ENCODE results near the gene CLASP2.

Gene CLASP2

DNA sequence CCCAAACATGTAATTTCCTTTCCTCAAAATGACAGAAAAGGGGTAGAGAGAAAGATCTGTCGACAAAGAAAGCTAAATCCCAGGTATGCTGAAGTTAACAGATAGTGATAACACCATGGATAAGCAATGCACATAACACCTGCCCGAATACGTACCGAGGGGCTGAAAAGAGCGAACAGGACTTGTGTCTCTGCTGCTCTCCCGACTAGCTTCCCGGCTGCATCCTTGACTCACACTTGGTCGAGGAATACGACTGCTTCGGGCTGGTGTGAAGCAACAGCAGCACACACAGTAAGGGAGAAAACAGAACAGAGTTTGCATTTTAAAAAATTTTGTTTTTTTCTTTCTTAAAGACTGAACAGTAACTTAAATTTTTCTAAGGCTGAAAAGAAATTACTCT lies 136.4 kb downstream of the CLASP2 start:
- Histone ChIP-seq H3K4me1 (ENCODE audit: low read length) (no peaks in the 10 kb centered on the region), H3K36me3 (replicated peaks; ENCODE audit: insufficient read depth, low read length) (no peaks in the 10 kb centered on the region; the same call in 1 of the 2 replicates), H3F3A (ENCODE audit: insufficient read depth, low read length) (no peaks in the 10 kb centered on the region), H2AFZ (ENCODE audit: low read length) (no peak overlapping the region), H3K27me3 (replicated peaks; ENCODE audit: insufficient read depth, low read length) (no peaks in the 10 kb centered on the region), H3K27ac (ENCODE audit: low read length) (no peak overlapping the region), H3K9ac (ENCODE audit: low read length) (no peak overlapping the region), H3K4me2 (ENCODE audit: low read depth, low read length) (no peak overlapping the region), H4K20me1 (ENCODE audit: insufficient read depth, low read length) (no peaks in the 10 kb centered on the region), H3K4me3 (ENCODE audit: low read length) (no peak overlapping the region), H3K9me2 (replicated peaks; ENCODE audit: insufficient read depth, low read length) (no peaks in the 10 kb centered on the region), H3K79me2 (ENCODE audit: low read length) (no peaks in the 10 kb centered on the region), H3K9me3 (replicated peaks; ENCODE audit: insufficient read depth, low read length) (no peaks in the 10 kb centered on the region)
- no peak for DNase-seq
- no peak for TF ChIP-seq EZH2 (optimal IDR thresholded peaks at IDR 0.05; ENCODE audit: low read depth, low read length)
- TF ChIP-seq, protein P1, sequence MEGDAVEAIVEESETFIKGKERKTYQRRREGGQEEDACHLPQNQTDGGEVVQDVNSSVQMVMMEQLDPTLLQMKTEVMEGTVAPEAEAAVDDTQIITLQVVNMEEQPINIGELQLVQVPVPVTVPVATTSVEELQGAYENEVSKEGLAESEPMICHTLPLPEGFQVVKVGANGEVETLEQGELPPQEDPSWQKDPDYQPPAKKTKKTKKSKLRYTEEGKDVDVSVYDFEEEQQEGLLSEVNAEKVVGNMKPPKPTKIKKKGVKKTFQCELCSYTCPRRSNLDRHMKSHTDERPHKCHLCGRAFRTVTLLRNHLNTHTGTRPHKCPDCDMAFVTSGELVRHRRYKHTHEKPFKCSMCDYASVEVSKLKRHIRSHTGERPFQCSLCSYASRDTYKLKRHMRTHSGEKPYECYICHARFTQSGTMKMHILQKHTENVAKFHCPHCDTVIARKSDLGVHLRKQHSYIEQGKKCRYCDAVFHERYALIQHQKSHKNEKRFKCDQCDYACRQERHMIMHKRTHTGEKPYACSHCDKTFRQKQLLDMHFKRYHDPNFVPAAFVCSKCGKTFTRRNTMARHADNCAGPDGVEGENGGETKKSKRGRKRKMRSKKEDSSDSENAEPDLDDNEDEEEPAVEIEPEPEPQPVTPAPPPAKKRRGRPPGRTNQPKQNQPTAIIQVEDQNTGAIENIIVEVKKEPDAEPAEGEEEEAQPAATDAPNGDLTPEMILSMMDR (IDR thresholded peaks at IDR 0.05; ENCODE audit: low read length), result no peak
- no peak for TF ChIP-seq EZH2phosphoT487 (IDR thresholded peaks at IDR 0.05; ENCODE audit: low read length)

DNA sequence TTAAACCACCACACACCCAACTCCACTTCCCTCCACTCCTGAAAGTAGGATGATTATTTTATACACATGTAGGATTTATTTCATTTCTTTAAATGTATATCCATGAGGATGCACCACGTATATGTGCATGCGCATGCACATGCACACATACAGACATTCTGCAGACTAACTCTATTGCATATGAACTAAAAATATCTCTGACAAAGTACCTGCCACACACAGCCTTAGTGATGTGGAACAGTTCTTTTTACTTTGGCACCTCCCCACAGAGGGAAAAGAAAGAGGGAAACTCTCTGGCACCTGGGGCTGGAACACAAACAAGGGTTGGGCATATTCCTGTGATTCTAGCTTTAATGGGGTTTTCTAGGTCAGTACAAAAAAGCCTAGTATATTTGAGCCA lies 138.2 kb downstream of the CLASP2 start:
- Histone ChIP-seq H4K20me1 (ENCODE audit: insufficient read depth, low read length) (no peaks in the 10 kb centered on the region), H3K36me3 (replicated peaks; ENCODE audit: insufficient read depth, low read length) (no peaks in the 10 kb centered on the region; the same call in 1 of the 2 replicates), H3K79me2 (ENCODE audit: low read length) (no peaks in the 10 kb centered on the region), H3K27ac (ENCODE audit: low read length) (no peak overlapping the region), H3F3A (ENCODE audit: insufficient read depth, low read length) (no peaks in the 10 kb centered on the region), H3K4me1 (ENCODE audit: low read length) (no peaks in the 10 kb centered on the region), H3K4me2 (ENCODE audit: low read depth, low read length) (no peak overlapping the region), H3K27me3 (replicated peaks; ENCODE audit: insufficient read depth, low read length) (no peaks in the 10 kb centered on the region), H2AFZ (ENCODE audit: low read length) (no peak overlapping the region), H3K9ac (ENCODE audit: low read length) (no peak overlapping the region), H3K9me2 (replicated peaks; ENCODE audit: insufficient read depth, low read length) (no peaks in the 10 kb centered on the region), H3K9me3 (replicated peaks; ENCODE audit: insufficient read depth, low read length) (no peaks in the 10 kb centered on the region), H3K4me3 (ENCODE audit: low read length) (no peak overlapping the region)
- no peak for DNase-seq
- TF ChIP-seq EZH2 (optimal IDR thresholded peaks at IDR 0.05; ENCODE audit: low read depth, low read length) (no peak), EZH2phosphoT487 (IDR thresholded peaks at IDR 0.05; ENCODE audit: low read length) (no peak)
- TF ChIP-seq, protein P1 (IDR thresholded peaks at IDR 0.05; ENCODE audit: low read length), result no peak

DNA sequence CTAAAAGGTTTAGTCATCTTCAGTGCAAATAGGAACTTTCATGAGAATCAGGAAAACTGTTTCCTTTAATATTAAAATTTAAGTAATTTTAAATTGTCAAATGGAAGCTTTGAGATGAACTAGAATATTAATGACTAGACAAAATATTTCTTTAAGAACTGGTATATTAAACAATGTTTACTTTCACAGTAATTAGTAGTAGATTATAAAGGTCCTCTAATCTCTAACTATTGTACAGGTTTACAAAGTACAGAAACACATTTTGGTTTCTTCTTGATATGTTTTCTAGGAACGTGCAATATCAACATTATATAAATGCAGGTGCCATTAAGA lies 138.9 kb downstream of the CLASP2 start:
- H3K9me3 ChIP-seq (replicated peaks; ENCODE audit: insufficient read depth, low read length), result no peaks in the 10 kb centered on the region
- no peak overlapping the region for H2AFZ ChIP-seq (ENCODE audit: low read length)
- no peaks in the 10 kb centered on the region for H3K79me2 ChIP-seq (ENCODE audit: low read length)
- no peak overlapping the region for H3K27ac ChIP-seq (ENCODE audit: low read length)
- no peak for DNase-seq
- TF ChIP-seq, protein P1 (IDR thresholded peaks at IDR 0.05; ENCODE audit: low read length), result no peak
- TF ChIP-seq EZH2 (optimal IDR thresholded peaks at IDR 0.05; ENCODE audit: low read depth, low read length) (no peak), EZH2phosphoT487 (IDR thresholded peaks at IDR 0.05; ENCODE audit: low read length) (no peak)
- no peaks in the 10 kb centered on the region for H3F3A ChIP-seq (ENCODE audit: insufficient read depth, low read length)
- no peaks in the 10 kb centered on the region for H3K4me1 ChIP-seq (ENCODE audit: low read length)
- H3K9me2 ChIP-seq (replicated peaks; ENCODE audit: insufficient read depth, low read length), result no peaks in the 10 kb centered on the region
- no peak overlapping the region for H3K4me2 ChIP-seq (ENCODE audit: low read depth, low read length)
- H3K4me3 ChIP-seq (ENCODE audit: low read length), result no peak overlapping the region
- no peak overlapping the region for H3K9ac ChIP-seq (ENCODE audit: low read length)
- no peaks in the 10 kb centered on the region for H3K27me3 ChIP-seq (replicated peaks; ENCODE audit: insufficient read depth, low read length)
- H3K36me3 ChIP-seq (replicated peaks; ENCODE audit: insufficient read depth, low read length), result no peaks in the 10 kb centered on the region; the same call in 1 of the 2 replicates
- H4K20me1 ChIP-seq (ENCODE audit: insufficient read depth, low read length), result no peaks in the 10 kb centered on the region

Measured in MM.1S (cell line).